ENCODE data around the gene SNRPB. TPM values are rescaled to one million over a fixed set of nuclear protein-coding genes. Genes with fewer than 3 reads are reported as not detected.
A peak's percentile ranks its signal among the peaks of the same experiment; 100 is the strongest.

Gene SNRPB
- total RNA-seq, 1 donor from 2014 or later, result 112 TPM

DNA sequence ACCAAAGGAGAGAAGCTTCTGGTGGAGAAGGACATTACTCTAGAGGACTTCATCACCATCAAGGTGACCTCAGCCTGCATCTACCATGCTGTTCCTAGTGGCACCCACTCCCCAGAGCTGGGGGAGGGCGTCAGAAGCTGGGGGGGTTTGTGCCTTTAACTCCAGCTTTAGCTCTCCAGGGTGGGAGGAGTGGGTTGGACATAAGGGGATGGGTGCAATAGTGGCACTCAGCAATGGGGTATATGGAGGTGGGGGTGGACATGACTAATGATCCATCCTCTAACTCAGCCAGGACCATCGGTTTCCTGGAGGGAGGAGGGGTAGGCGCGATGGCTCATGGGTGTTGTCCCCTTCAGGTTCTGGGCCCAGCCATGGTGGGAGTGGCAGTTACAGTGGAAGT is 40.1 kb downstream of the SNRPB start:
- no peak for DNase-seq (ENCODE audit: low spot score)

GRCh38 chr20:2429051-2429450 is 41.5 kb downstream of the SNRPB start:
- DNase-seq (ENCODE audit: low spot score), result no peak

DNA sequence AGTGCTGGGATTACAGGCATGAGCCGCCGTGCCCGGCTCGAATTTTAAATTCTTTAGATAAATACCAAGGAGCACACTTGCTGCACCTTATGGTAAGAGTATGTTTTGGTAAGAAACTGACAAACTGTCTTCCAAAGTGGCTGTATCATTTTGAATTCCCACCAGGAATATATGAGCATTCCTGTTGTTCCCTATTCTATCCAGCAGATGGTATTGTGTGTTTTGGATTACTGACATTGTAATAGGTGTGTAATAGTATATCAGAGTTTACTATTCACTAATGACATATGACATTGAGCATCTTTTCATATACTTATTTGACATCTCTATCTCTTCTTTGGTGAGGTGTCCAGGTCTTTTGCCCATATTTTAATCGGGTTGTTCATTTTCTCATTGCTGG is 49.3 kb downstream of the SNRPB start:
- no peak for DNase-seq (ENCODE audit: low spot score)

DNA sequence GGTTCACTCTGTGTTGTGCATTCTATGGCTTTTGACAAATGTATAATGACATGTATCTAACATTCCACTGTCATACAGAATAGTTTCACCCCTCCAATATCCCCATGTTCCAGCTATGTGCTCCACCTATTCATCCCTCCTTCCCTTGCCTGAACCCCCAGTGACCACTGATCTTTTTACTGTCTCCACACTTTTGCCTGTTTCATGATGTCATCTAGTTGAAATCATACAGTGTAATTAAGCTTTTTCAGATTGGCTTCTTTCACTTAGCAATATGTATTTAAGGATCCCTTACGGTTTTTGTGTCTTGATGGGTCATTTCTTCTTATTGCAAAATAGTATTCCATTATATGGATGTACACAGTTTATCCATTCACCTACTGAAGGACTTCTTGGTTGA is 50.1 kb downstream of the SNRPB start:
- no peak for DNase-seq (ENCODE audit: low spot score)

- no peak for DNase-seq (ENCODE audit: low spot score)
Observed at GRCh38 chr20:2418388-2418787, 52.2 kb downstream of the SNRPB start.

DNA sequence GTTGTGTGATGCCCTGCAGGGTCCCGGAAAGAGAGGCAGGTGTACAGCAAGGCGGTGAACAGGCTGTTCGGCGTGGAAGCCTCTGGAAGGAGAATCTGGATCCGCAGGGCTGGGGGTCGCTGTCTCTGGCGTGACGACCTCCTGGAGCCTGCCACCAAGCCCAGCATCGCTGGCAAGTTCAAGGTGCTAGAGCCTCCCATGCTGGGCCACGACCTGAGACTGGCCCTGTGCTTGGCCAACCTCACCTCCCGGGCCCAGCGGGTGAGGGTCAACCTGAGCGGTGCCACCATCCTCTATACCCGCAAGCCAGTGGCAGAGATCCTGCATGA is 53.4 kb downstream of the SNRPB start:
- peak; percentile 85 for DNase-seq (ENCODE audit: low spot score)

DNA sequence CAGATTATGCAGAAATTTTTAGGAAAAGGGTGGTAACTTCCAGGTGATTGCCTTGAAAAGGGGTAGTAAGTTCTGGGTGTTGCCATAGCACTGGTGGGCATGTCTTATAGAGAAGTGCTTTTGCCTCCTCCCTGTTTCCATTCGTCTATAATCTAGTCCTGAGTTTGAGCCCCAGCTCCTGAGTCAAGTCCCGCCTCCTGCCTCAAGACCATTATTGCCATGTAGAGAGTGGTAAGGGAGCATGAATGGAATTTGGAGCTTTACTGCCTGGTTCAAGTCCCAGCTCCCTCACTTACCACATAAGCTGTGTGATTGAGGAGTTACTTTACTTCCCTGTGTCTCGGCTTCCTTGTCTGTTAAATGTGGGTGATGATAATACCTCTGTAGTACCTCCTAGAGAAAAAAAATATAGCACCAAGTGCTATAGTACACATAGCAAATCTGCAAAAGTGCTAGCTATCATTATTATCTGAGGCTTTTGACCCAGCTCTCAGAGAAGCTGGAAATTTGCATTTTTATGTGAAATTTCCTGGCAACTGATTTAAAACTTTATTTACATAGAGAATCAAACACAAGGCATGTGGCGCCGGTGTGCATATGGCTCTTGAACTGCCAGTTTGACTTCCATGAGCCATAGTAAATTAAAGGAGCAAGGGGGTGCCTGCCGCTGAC is 53.9 kb downstream of the SNRPB start:
- DNase-seq (ENCODE audit: low spot score), result peak; percentile 5

Other genes starting within 250 kb of the SNRPB start
- gene TGM3, start 174.8 kb downstream of the SNRPB start, total RNA-seq, result not detected
- not detected for gene TGM6, start 89.9 kb downstream of the SNRPB start, total RNA-seq
- 14.4 TPM for gene ZNF343, start 38.1 kb upstream of the SNRPB start, total RNA-seq
- gene TMC2, start 65.8 kb upstream of the SNRPB start, total RNA-seq, result 0.22 TPM
- gene NOP56, start 181.8 kb upstream of the SNRPB start, total RNA-seq, result 165 TPM
- gene IDH3B, start 193.4 kb upstream of the SNRPB start, total RNA-seq, result 66.7 TPM
- 6.0 TPM for gene EBF4, start 222.0 kb upstream of the SNRPB start, total RNA-seq